HepG2 (cell line): Measurements from ENCODE around the gene MED13L. TPM values are rescaled to one million over a fixed set of nuclear protein-coding genes. Genes with fewer than 3 reads are reported as not detected.

Source experiments
- ATAC-seq: fragments of 200-7000 bp; cut with Tn5 transposase; 3 replicates; pipeline ENCODE4 v1.9.1; 2020; ENCODE audit warnings: mild to moderate bottlenecking, moderate library complexity
- BruUV-seq: library from RNA; stranded (reverse); fragments of 400-500 nt; replicated peaks from 2 replicates; lab custom pipeline; 2021; lab: Mats Ljungman, UMichigan
- CTCF ChIA-PET: fragments of 300-600 bp; formaldehyde crosslinking; extraction: SDS; loops from one replicate; lab custom pipeline; 2021; ENCODE audit warnings: low total read pairs, inconsistent platforms, low intra/inter-chr PET ratio; lab: Yijun Ruan, JAX
- POLR2A ChIA-PET: fragments of 350-600 bp; sonication (Branson Sonifier 250); formaldehyde crosslinking; loops from one replicate; lab custom pipeline; 2020; ENCODE audit warnings: antibody characterized with exemption, inconsistent platforms; lab: Yijun Ruan, JAX
- DNase-seq: peaks from one replicate; pipeline ENCODE4 v3.0.0-alpha.2; 2015; ENCODE audit warnings: low spot score
- FAIRE-seq: peaks from 3 replicates; lab custom pipeline; 2011; peaks lifted over from hg19 to GRCh38; lab: Jason Lieb, UNC
- H2AFZ ChIP-seq: one replicate; pipeline ENCODE4 v1.6.1; 2011; ENCODE audit warnings: low read length, inconsistent platforms
- H3K27ac ChIP-seq: fragments of 300-600 bp; 3 replicates; pipeline ENCODE4 v1.8.0; 2011; ENCODE audit warnings: mixed run types, mild to moderate bottlenecking, mixed read lengths, low read length, inconsistent platforms; ENCODE audit not compliant: insufficient read depth; ENCODE audit errors: extremely low read length
- H3K27me3 ChIP-seq, 2 experiments: fragments of 200-600 bp in 1 of 2; 2 replicates in 1 of 2; 3 replicates in 1 of 2; pipeline versions ENCODE4 v1.6.0 to v1.8.0; 2011; ENCODE audit warnings: low read length in 2 of 2, mild to moderate bottlenecking in 2 of 2, moderate library complexity in 2 of 2, inconsistent platforms in 1 of 2; ENCODE audit not compliant: insufficient read depth in 2 of 2, control insufficient read depth in 1 of 2
- H3K36me3 ChIP-seq, 2 experiments: fragments of 200-600 bp in 1 of 2; replicated peaks in 1 of 2; 2 replicates in 1 of 2; 3 replicates in 1 of 2; pipeline versions ENCODE4 v1.5.1 to v1.8.0; 2011; ENCODE audit warnings: low read length in 2 of 2, inconsistent platforms in 1 of 2; ENCODE audit not compliant: insufficient read depth in 2 of 2, control insufficient read depth in 1 of 2
- H3K4me1 ChIP-seq: 2 replicates; pipeline ENCODE4 v1.5.1; 2012; ENCODE audit warnings: low read length, inconsistent platforms; ENCODE audit not compliant: insufficient read depth
- H3K4me2 ChIP-seq: 2 replicates; pipeline ENCODE4 v1.6.0; 2011; ENCODE audit warnings: low read depth, low read length, inconsistent platforms
- H3K4me3 ChIP-seq, 3 experiments: fragments of 200-600 bp in 1 of 3; sonication (generic), shearing (Covaris generic) in 1 of 3; replicated peaks in 1 of 3; 2 replicates each; pipeline ENCODE4 v1.5.1; 2011 to 2016; ENCODE audit warnings: low read length in 3 of 3, inconsistent platforms in 2 of 3, low read depth in 2 of 3, mild to moderate bottlenecking in 2 of 3, control low read depth in 1 of 3, mixed read lengths in 1 of 3; ENCODE audit not compliant: insufficient read depth in 1 of 3
- H3K79me2 ChIP-seq: one replicate; pipeline ENCODE4 v1.6.1; 2011; ENCODE audit warnings: low read length, inconsistent platforms; ENCODE audit not compliant: insufficient read depth
- H3K9ac ChIP-seq: 2 replicates; pipeline ENCODE4 v1.6.0; 2011; ENCODE audit warnings: mild to moderate bottlenecking, low read depth, low read length, inconsistent platforms; ENCODE audit not compliant: insufficient read depth
- H3K9me3 ChIP-seq: 2 replicates; pipeline ENCODE4 v1.5.1; 2012; ENCODE audit warnings: mild to moderate bottlenecking, low read length
- H4K20me1 ChIP-seq: 2 replicates; pipeline ENCODE4 v1.6.0; 2011; ENCODE audit warnings: inconsistent platforms, mild to moderate bottlenecking, low read length, moderate library complexity; ENCODE audit not compliant: insufficient read depth
- CENPT ChIP-seq: sonication (generic); formaldehyde crosslinking; IDR thresholded peaks from 2 replicates; pipeline ENCODE4 v1.8.0; 2022; ENCODE audit warnings: low read depth, mild to moderate bottlenecking, moderate library complexity, missing genetic modification reagents
- CTCF ChIP-seq: sonication (generic); formaldehyde crosslinking; IDR thresholded peaks from 2 replicates; pipeline ENCODE4 v1.5.0; 2020; ENCODE audit warnings: mild to moderate bottlenecking, missing genetic modification reagents, moderate library complexity
- KDM1A ChIP-seq: IDR thresholded peaks from 2 replicates; pipeline ENCODE4 v1.6.1; 2016; ENCODE audit warnings: missing compliant biosample characterization
- NKX3-1 ChIP-seq: sonication (generic); formaldehyde crosslinking; IDR thresholded peaks from 2 replicates; pipeline ENCODE4 v1.5.0; 2020; ENCODE audit warnings: missing genetic modification reagents
- PCBP2 ChIP-seq: fragments of 200-400 bp; formaldehyde crosslinking; optimal IDR thresholded peaks from 2 replicates; pipeline ENCODE3; 2018; ENCODE audit warnings: low read length, low read depth; ENCODE audit not compliant: poor library complexity, severe bottlenecking
- SMC3 ChIP-seq: IDR thresholded peaks from 2 replicates; pipeline ENCODE4 v1.6.1; 2011; ENCODE audit warnings: low read length, improper control_type of control experiment
- STAG1 ChIP-seq: sonication (generic); formaldehyde crosslinking; IDR thresholded peaks from 2 replicates; pipeline ENCODE4 v1.4.0; 2020; ENCODE audit warnings: missing genetic modification reagents
- ZBTB33 ChIP-seq: sonication (generic); formaldehyde crosslinking; IDR thresholded peaks from 2 replicates; pipeline ENCODE4 v1.4.0; 2020; ENCODE audit warnings: missing genetic modification reagents
- ZBTB44 ChIP-seq: sonication (generic); formaldehyde crosslinking; IDR thresholded peaks from 2 replicates; pipeline ENCODE4 v1.4.0; 2020; ENCODE audit warnings: missing genetic modification reagents
- ZNF552 ChIP-seq: sonication (generic); formaldehyde crosslinking; IDR thresholded peaks from 2 replicates; pipeline ENCODE4 v1.9.0; 2022; ENCODE audit warnings: missing genetic modification reagents, mild to moderate bottlenecking, borderline replicate concordance
- ZNF761 ChIP-seq: sonication (generic); formaldehyde crosslinking; conservative IDR thresholded peaks from 2 replicates; pipeline ENCODE4 v1.4.0; 2020; ENCODE audit warnings: mild to moderate bottlenecking, missing genetic modification reagents
- ZSCAN9 ChIP-seq: IDR thresholded peaks from 2 replicates; pipeline ENCODE4 v1.6.1; 2016; ENCODE audit warnings: borderline replicate concordance
- WGBS: methylation state at CpG from one replicate; pipeline ENCODE4 v1.1.6; 2017; ENCODE audit warnings: low lambda C conversion rate; 5-methylcytosine and 5-hydroxymethylcytosine counted together
- in situ Hi-C: cut with HindIII; loops from 2 replicates; pipeline ENCODE4 v1.10.0; 2017; ENCODE audit warnings: low pct_unique_long_range_greater_than_20kb; ENCODE audit not compliant: extremely low pct_ligation_motif_present
- intact Hi-C: fragments of 100-400 bp; cut with micrococcal nuclease; formaldehyde crosslinking; loops from one replicate; pipeline ENCODE4 v1.10.0; 2022; ENCODE audit not compliant: unreplicated experiment
- polyA plus RNA-seq, 8 experiments: library from polyadenylated mRNA; depleted of rRNA in 3 of 8; stranded (reverse) in 7 of 8; unstranded in 1 of 8; fragments of >200 nt; fragmentation: Illumina TruSeq in 4 of 8; extraction: Trizol in 4 of 8; gene quantifications; 2 replicates each; pipeline versions ENCODE4 v1.2.1 to v1.2.3, GENCODE V29; 2011 to 2016; ENCODE audit warnings: low read depth in 4 of 8, missing spikeins in 1 of 8, mixed read lengths in 1 of 8; ENCODE audit not compliant: insufficient read depth in 1 of 8
- total RNA-seq, 5 experiments: library from RNA; depleted of rRNA; stranded (reverse); fragments of >200 nt; fragmentation: Illumina TruSeq; extraction: Trizol; gene quantifications; 2 replicates each; pipeline ENCODE4 v1.2.3, GENCODE V29; 2016; ENCODE audit warnings: low read depth in 1 of 5

The MED13L gene
- total and polyA plus RNA-seq, 2 of the 13 experiments (the other 11 are each of a cell fraction or from before 2014, with no cell fraction given) = 24.8 to 38.9 TPM

- no peak overlapping the region for H3K9ac ChIP-seq
- FAIRE-seq (no peak), DNase-seq (peak; percentile 21), ATAC-seq (peak; percentile 75)
- CTCF ChIA-PET = interaction anchor here (1.6 kb wide), 1 partner anchor 221 kb away, joined by 6 read pairs; no protein-coding TSS in a partner anchor
- in situ Hi-C loops = no loop called here
- no peaks in the 10 kb centered on the region for H3K27me3 ChIP-seq
- intact Hi-C loops = loop anchor here (1.0 kb wide), 1 partner anchor 221 kb away; no protein-coding TSS in a partner anchor
- no peak overlapping the region for H3K27ac ChIP-seq
- H3K4me1 ChIP-seq = no peaks in the 10 kb centered on the region
- BruUV-seq = no TSS peak
- TF ChIP-seq SMC3 = peak; percentile 19; the same call in 1 of the 2 replicates
- peak; percentile 60 for TF ChIP-seq CTCF (CRISPR knock-in tag)
- TF ChIP-seq STAG1 = peak; percentile 78
- no peak for TF ChIP-seq ZNF761 (CRISPR knock-in tag)
- no peaks in the 10 kb centered on the region for H3K79me2 ChIP-seq
- WGBS = 68% methylated on average over 1 of the region's 1 CpG
- no peak overlapping the region for H2AFZ ChIP-seq
- H3K36me3 ChIP-seq = peaks cover 7 to 53% of the 10 kb centered on the region in 2 experiments; a peak in 4 of 5 replicates
- no peak overlapping the region for H3K4me2 ChIP-seq
- POLR2A ChIA-PET = no interaction called here
- no peaks in the 10 kb centered on the region for H3K9me3 ChIP-seq
- no peak overlapping the region for H3K4me3 ChIP-seq
- H4K20me1 ChIP-seq = no peaks in the 10 kb centered on the region
Measured at GRCh38 chr12:116015525-116015924, 262.0 kb downstream of the MED13L start.

- peaks cover 13 to 50% of the 10 kb centered on the region in 2 experiments for H3K36me3 ChIP-seq
- intact Hi-C loops = no loop called here
- WGBS = 94% methylated on average over 3 of the region's 3 CpGs
- H3K27me3 ChIP-seq = no peaks in the 10 kb centered on the region
- no peaks in the 10 kb centered on the region for H4K20me1 ChIP-seq
- FAIRE-seq (no peak), ATAC-seq (no peak)
- no peak overlapping the region for H2AFZ ChIP-seq
- no peak overlapping the region for H3K4me3 ChIP-seq
- in situ Hi-C loops = no loop called here
- H3K9me3 ChIP-seq = no peaks in the 10 kb centered on the region
- H3K4me1 ChIP-seq = no peaks in the 10 kb centered on the region
- ChIA-PET POLR2A (no interaction called here), CTCF (no interaction called here)
- no peak overlapping the region for H3K4me2 ChIP-seq
- no TSS peak for BruUV-seq
- no peak overlapping the region for H3K27ac ChIP-seq
- H3K9ac ChIP-seq = no peak overlapping the region
- TF ChIP-seq ZSCAN9 = no peak
- no peak for TF ChIP-seq ZBTB44
- no peak for TF ChIP-seq CENPT (CRISPR knock-in tag)
- TF ChIP-seq KDM1A (CRISPR knock-in tag) = no peak
- no peak for TF ChIP-seq PCBP2
- no peak for TF ChIP-seq ZBTB33 (CRISPR knock-in tag)
- TF ChIP-seq NKX3-1 (CRISPR knock-in tag) = no peak
- TF ChIP-seq ZNF552 = no peak
- TF ChIP-seq, all 625 proteins: peak for 0
- no peak for DNase-seq
- H3K79me2 ChIP-seq = no peaks in the 10 kb centered on the region
Measured at GRCh38 chr12:116012757-116013156, 264.7 kb downstream of the MED13L start.
